KMS-11 (cell line): Measurements from ENCODE around the gene RPRML.

ENCODE experiments used
- H2AFZ ChIP-seq: fragments of 200-600 bp; sonication (generic); 2 replicates; pipeline ENCODE4 v1.6.1; 2016; ENCODE audit warnings: antibody characterized with exemption, mixed run types, low read depth
- H3K27ac ChIP-seq: fragments of 200-600 bp; sonication (generic); 2 replicates; pipeline ENCODE4 v1.6.1; 2016; ENCODE audit warnings: mild to moderate bottlenecking, mixed run types
- H3K27me3 ChIP-seq: fragments of 200-600 bp; sonication (generic); 2 replicates; pipeline ENCODE4 v1.6.1; 2017; ENCODE audit warnings: mild to moderate bottlenecking, low read depth, mixed run types, moderate library complexity; ENCODE audit not compliant: insufficient read depth
- H3K36me3 ChIP-seq: fragments of 200-600 bp; sonication (generic); 2 replicates; pipeline ENCODE4 v1.6.1; 2017; ENCODE audit warnings: mild to moderate bottlenecking, mixed run types; ENCODE audit not compliant: insufficient read depth
- H3K4me1 ChIP-seq: fragments of 200-600 bp; sonication (generic); 2 replicates; pipeline ENCODE4 v1.6.1; 2016; ENCODE audit warnings: mild to moderate bottlenecking, low read depth, mixed run types; ENCODE audit not compliant: poor library complexity, severe bottlenecking
- H3K4me2 ChIP-seq: fragments of 200-600 bp; sonication (generic); 2 replicates; pipeline ENCODE4 v1.7.0; 2016; ENCODE audit warnings: mild to moderate bottlenecking, mixed run types
- H3K4me3 ChIP-seq: fragments of 200-600 bp; sonication (generic); IDR thresholded peaks from 2 replicates; pipeline ENCODE4 v1.6.1; 2017; ENCODE audit warnings: low read depth, low read length, mixed read lengths; ENCODE audit not compliant: insufficient read depth
- H3K79me2 ChIP-seq: fragments of 200-600 bp; sonication (generic); 2 replicates; pipeline ENCODE4 v1.6.1; 2016; ENCODE audit warnings: low read depth, mixed run types; ENCODE audit not compliant: insufficient read depth
- H3K9ac ChIP-seq: fragments of 200-600 bp; sonication (generic); 2 replicates; pipeline ENCODE4 v1.6.1; 2016; ENCODE audit warnings: mild to moderate bottlenecking, mixed run types
- H4K20me1 ChIP-seq: fragments of 200-600 bp; sonication (generic); 2 replicates; pipeline ENCODE4 v1.6.1; 2016; ENCODE audit warnings: mild to moderate bottlenecking, mixed run types; ENCODE audit not compliant: insufficient read depth
- TF ChIP-seq, protein P1 (sequence below): fragments of 200-600 bp; sonication (generic); conservative IDR thresholded peaks from 2 replicates; pipeline ENCODE4 v1.6.1; 2017; ENCODE audit warnings: low read depth, mild to moderate bottlenecking, antibody characterized with exemption, low read length, moderate library complexity, mixed read lengths

Gene RPRML

DNA sequence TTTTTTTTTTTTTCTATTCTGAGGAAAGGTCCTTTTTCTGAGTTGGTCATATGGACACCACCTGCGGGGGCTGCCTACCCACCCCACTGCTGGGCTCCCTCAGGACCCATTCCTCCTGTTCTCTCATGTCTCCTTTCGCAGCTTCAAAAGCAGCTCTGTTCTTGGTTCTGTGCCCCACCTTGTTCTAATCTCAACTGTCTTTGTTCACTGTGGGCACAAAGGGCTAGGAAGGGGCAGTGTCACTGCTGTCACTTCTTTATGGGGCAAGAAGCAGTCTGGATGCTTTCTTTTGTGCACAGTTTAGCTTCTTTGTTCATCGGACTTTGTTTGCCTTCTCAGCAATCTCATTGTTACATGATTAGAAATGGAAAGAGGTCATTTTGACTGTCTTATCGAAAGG lies 49.0 kb downstream of the RPRML start:
- no peak overlapping the region for H3K4me3 ChIP-seq
- H3K4me1 ChIP-seq = peaks cover 83% of the 10 kb centered on the region
- no peak overlapping the region for H3K9ac ChIP-seq
- TF ChIP-seq, protein P1, sequence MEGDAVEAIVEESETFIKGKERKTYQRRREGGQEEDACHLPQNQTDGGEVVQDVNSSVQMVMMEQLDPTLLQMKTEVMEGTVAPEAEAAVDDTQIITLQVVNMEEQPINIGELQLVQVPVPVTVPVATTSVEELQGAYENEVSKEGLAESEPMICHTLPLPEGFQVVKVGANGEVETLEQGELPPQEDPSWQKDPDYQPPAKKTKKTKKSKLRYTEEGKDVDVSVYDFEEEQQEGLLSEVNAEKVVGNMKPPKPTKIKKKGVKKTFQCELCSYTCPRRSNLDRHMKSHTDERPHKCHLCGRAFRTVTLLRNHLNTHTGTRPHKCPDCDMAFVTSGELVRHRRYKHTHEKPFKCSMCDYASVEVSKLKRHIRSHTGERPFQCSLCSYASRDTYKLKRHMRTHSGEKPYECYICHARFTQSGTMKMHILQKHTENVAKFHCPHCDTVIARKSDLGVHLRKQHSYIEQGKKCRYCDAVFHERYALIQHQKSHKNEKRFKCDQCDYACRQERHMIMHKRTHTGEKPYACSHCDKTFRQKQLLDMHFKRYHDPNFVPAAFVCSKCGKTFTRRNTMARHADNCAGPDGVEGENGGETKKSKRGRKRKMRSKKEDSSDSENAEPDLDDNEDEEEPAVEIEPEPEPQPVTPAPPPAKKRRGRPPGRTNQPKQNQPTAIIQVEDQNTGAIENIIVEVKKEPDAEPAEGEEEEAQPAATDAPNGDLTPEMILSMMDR = no peak
- no peaks in the 10 kb centered on the region for H3K27me3 ChIP-seq
- no peaks in the 10 kb centered on the region; the same call in 1 of the 2 replicates for H4K20me1 ChIP-seq
- no peak overlapping the region for H2AFZ ChIP-seq
- H3K27ac ChIP-seq = no peak overlapping the region
- peaks cover 59% of the 10 kb centered on the region for H3K79me2 ChIP-seq
- H3K4me2 ChIP-seq = no peak overlapping the region; the same call in 1 of the 2 replicates
- peaks cover 12% of the 10 kb centered on the region; the same call in 1 of the 2 replicates for H3K36me3 ChIP-seq

DNA sequence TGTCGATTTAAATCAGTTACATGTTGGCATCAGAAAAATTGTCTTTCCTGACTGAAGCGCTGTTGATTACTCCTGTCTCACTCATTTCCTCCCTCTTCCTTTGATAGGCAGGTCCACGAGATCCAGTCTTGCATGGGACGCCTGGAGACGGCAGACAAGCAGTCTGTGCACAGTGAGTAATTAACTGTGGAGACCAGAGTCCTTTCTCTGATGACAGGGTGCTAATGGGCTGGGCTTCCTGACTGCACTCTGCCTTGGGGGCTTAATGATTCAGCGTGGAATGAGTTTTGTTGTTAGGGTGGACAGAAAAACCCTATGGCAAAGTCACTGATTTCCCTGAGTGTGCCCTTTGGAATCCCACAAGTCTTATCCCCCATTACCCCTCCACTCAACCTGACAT lies 49.6 kb downstream of the RPRML start:
- no peak overlapping the region for H3K27ac ChIP-seq
- H3K36me3 ChIP-seq = peaks cover 12% of the 10 kb centered on the region; the same call in 1 of the 2 replicates
- H3K27me3 ChIP-seq = no peaks in the 10 kb centered on the region
- H3K4me1 ChIP-seq = peaks cover 89% of the 10 kb centered on the region
- H3K79me2 ChIP-seq = peaks cover 66% of the 10 kb centered on the region
- no peaks in the 10 kb centered on the region; the same call in 1 of the 2 replicates for H4K20me1 ChIP-seq
- H3K4me3 ChIP-seq = no peak overlapping the region
- no peak overlapping the region for H2AFZ ChIP-seq
- H3K9ac ChIP-seq = no peak overlapping the region
- TF ChIP-seq, protein P1 = no peak
- H3K4me2 ChIP-seq = peak overlapping the region; percentile 81; the same call in 1 of the 2 replicates

DNA sequence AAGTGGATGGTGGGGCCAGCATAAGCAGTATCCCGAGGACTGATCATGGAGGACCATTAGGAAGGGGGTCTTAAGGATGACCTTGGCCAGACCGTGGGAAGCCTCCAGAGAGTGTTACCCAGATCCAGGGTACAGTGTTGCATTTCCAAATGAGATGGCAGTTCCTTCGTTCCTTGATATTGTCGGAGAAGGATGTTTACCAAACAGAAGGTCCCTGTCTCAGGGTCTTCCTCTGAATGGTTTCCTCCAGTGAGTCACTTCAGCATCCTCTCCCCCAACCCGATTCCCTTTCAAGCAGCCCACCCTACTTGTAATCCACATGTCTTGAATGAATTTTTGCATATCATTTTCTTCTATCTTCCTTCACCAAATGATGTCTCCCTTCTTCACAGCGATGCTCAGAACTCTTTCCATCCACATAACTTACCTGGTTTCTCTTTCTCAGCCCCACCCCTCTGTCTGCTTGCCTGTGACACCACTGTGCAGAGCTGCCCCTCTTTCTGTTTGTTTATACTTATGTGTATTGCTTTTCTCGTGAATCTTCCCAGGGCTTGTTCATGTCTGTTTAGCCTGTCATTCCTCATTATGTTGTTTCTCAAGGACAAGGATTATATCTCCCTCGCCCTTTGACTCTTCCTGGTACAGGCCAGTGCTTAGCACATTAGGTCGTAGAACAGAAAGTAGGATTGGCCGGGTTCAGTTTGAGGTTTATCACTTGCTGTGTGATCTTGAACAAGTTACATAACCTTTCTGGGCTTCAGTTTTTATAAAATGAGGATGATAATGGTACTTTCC lies 50.4 kb downstream of the RPRML start:
- no peak overlapping the region for H3K9ac ChIP-seq
- no peaks in the 10 kb centered on the region; the same call in 1 of the 2 replicates for H4K20me1 ChIP-seq
- TF ChIP-seq, protein P1 = no peak
- no peak overlapping the region for H2AFZ ChIP-seq
- H3K27me3 ChIP-seq = no peaks in the 10 kb centered on the region
- peaks cover 12% of the 10 kb centered on the region; the same call in 1 of the 2 replicates for H3K36me3 ChIP-seq
- peaks cover 73% of the 10 kb centered on the region for H3K79me2 ChIP-seq
- no peak overlapping the region for H3K4me3 ChIP-seq
- peak overlapping the region; percentile 84 for H3K27ac ChIP-seq
- peaks cover 96% of the 10 kb centered on the region for H3K4me1 ChIP-seq
- peak overlapping the region; percentile 81 for H3K4me2 ChIP-seq
